ENCODE measurements around the gene CLCN6.

DNA sequence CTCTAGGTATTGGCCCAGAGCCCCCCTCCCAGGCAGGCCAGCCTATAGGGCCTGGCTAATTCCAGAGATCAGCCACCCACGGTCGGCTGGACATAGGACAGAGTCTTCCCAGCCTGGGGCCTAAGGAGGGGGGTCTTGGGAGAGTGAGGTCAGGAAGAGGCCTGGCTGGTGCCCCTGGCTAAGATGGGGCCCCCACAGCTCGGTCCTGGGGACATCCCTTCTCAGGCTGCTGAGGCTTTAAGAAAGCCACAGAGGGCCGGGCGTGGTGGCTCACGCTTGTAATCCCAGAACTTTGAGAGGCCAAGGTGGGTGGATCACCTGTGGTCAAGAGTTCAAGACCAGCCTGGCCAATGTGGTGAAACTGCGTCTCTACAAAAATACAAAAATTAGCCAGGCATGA is 41.5 kb upstream of the CLCN6 start:
- TF ChIP-seq CTCF (IDR thresholded peaks at IDR 0.05; ENCODE audit: low read length) (no peak), EZH2phosphoT487 (IDR thresholded peaks at IDR 0.05; ENCODE audit: low read length) (no peak)

Measured in MM.1S (cell line).